ENCODE results near the gene RPS21.

DNA sequence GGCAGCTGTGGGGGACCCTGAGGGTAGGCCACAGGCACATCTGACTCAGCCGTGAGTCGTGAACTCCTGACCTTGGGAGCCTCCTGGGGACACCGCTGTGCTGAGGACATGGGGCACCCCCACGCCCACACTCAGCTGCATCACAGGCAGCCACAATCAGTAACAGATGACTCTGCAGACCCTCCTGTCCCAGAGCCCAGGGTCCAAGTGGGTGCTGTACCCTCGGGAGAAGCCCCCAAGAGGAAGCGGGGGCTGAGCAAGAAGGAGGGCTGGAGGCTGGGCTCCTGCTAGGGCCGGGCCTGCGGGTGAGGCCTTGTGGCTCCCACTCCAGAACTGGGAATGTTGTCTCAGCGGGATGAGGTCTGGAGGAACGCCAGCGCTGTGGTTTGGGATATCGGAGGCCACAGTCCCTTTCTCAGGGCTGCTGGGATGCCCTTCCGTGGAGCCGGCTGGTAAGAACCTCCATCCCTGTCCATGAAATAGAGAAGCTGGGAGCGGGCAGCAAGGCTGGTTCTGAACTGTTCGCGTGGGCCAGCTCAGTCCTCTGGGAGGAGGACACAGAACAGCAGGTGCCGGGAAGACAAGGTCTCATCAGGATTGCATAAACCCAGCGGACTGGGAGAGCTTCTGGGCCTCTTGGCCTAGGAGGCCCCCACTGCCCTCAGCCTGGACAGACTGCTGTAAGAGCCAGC lies 16.6 kb upstream of the RPS21 start:
- TF ChIP-seq, protein P1, sequence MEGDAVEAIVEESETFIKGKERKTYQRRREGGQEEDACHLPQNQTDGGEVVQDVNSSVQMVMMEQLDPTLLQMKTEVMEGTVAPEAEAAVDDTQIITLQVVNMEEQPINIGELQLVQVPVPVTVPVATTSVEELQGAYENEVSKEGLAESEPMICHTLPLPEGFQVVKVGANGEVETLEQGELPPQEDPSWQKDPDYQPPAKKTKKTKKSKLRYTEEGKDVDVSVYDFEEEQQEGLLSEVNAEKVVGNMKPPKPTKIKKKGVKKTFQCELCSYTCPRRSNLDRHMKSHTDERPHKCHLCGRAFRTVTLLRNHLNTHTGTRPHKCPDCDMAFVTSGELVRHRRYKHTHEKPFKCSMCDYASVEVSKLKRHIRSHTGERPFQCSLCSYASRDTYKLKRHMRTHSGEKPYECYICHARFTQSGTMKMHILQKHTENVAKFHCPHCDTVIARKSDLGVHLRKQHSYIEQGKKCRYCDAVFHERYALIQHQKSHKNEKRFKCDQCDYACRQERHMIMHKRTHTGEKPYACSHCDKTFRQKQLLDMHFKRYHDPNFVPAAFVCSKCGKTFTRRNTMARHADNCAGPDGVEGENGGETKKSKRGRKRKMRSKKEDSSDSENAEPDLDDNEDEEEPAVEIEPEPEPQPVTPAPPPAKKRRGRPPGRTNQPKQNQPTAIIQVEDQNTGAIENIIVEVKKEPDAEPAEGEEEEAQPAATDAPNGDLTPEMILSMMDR (IDR thresholded peaks at IDR 0.05; ENCODE audit: insufficient read depth, low read length, poor library complexity, severe bottlenecking): no peak
- no peak for TF ChIP-seq EZH2phosphoT487 (conservative IDR thresholded peaks at IDR 0.05; ENCODE audit: low read length)
